HepG2 (cell line): ENCODE measurements around the gene ODAD4. TPM values are rescaled to one million over a fixed set of nuclear protein-coding genes. Genes with fewer than 3 reads are reported as not detected.
A peak's percentile ranks its signal among the peaks of the same experiment; 100 is the strongest.

ENCODE experiments used
- AHDC1 ChIP-seq: sonication (generic); formaldehyde crosslinking; IDR thresholded peaks from 2 replicates; pipeline ENCODE4 v1.5.1; 2020; ENCODE audit warnings: mild to moderate bottlenecking, missing genetic modification reagents, borderline replicate concordance
- ATF2 ChIP-seq: sonication (generic); formaldehyde crosslinking; IDR thresholded peaks from 2 replicates; pipeline ENCODE4 v1.4.0; 2020; ENCODE audit warnings: missing genetic modification reagents
- RNF219 ChIP-seq: sonication (generic); formaldehyde crosslinking; IDR thresholded peaks from 2 replicates; pipeline ENCODE4 v1.5.0; 2020; ENCODE audit warnings: mild to moderate bottlenecking, missing genetic modification reagents
- THAP7 ChIP-seq: sonication (generic); formaldehyde crosslinking; IDR thresholded peaks from 2 replicates; pipeline ENCODE4 v1.8.1; 2023; ENCODE audit warnings: mild to moderate bottlenecking, missing genetic modification reagents
- YEATS4 ChIP-seq: sonication (generic); formaldehyde crosslinking; IDR thresholded peaks from 2 replicates; pipeline ENCODE4 v1.4.0; 2020; ENCODE audit warnings: missing genetic modification reagents, borderline replicate concordance
- ZNF136 ChIP-seq: sonication (generic); formaldehyde crosslinking; IDR thresholded peaks from 2 replicates; pipeline ENCODE4 v1.8.1; 2022; ENCODE audit warnings: low read depth, mild to moderate bottlenecking, moderate library complexity, missing genetic modification reagents
- ZNF407 ChIP-seq: sonication (generic); formaldehyde crosslinking; IDR thresholded peaks from one replicate; pipeline ENCODE4 v1.5.1; 2020; ENCODE audit warnings: mild to moderate bottlenecking, missing genetic modification reagents; ENCODE audit errors: not compliant biosample characterization
- ZNF782 ChIP-seq: sonication (generic); formaldehyde crosslinking; IDR thresholded peaks from 2 replicates; pipeline ENCODE4 v1.4.0; 2020; ENCODE audit warnings: missing genetic modification reagents, mild to moderate bottlenecking, borderline replicate concordance
- polyA plus RNA-seq, 8 experiments: library from polyadenylated mRNA; depleted of rRNA in 3 of 8; stranded (reverse) in 7 of 8; unstranded in 1 of 8; fragments of >200 nt; fragmentation: Illumina TruSeq in 4 of 8; extraction: Trizol in 4 of 8; gene quantifications; 2 replicates each; pipeline versions ENCODE4 v1.2.1 to v1.2.3, GENCODE V29; 2011 to 2016; ENCODE audit warnings: low read depth in 4 of 8, missing spikeins in 1 of 8, mixed read lengths in 1 of 8; ENCODE audit not compliant: insufficient read depth in 1 of 8
- total RNA-seq, 5 experiments: library from RNA; depleted of rRNA; stranded (reverse); fragments of >200 nt; fragmentation: Illumina TruSeq; extraction: Trizol; gene quantifications; 2 replicates each; pipeline ENCODE4 v1.2.3, GENCODE V29; 2016; ENCODE audit warnings: low read depth in 1 of 5

ODAD4 gene
- total and polyA plus RNA-seq, 2 of the 13 experiments (the other 11 are each of a cell fraction or from before 2014, with no cell fraction given), result 0.48 to 0.53 TPM

- TF ChIP-seq AHDC1 (CRISPR knock-in tag) (no peak), RNF219 (CRISPR knock-in tag) (no peak), ZNF407 (CRISPR knock-in tag) (peak; percentile 28), THAP7 (0 out of 2 replicates have a peak, but pooled peaks have one; percentile 6), YEATS4 (peak; percentile 87), ZNF782 (no peak), ATF2 (0 out of 2 replicates have a peak, but pooled peaks have one; percentile 46), ZNF136 (0 out of 2 replicates have a peak, but pooled peaks have one; percentile 16)
Measured at GRCh38 chr17:41919165-41919817, 11.1 kb upstream of the ODAD4 start (continued).
